Psoas muscle (tissue), 8 donors: Measurements from ENCODE around the gene SORBS1. TPM values are rescaled to one million over a fixed set of nuclear protein-coding genes. Genes with fewer than 3 reads are reported as not detected.
A peak's percentile ranks its signal among the peaks of the same experiment; 100 is the strongest.

ENCODE experiments used
- ATAC-seq, 4 donors: fragments of 200-7000 bp; cut with Tn5 transposase; one replicate each; pipeline ENCODE4 v1.9.1; 2020; ENCODE audit warnings: moderate library complexity in 3 of 4, mild to moderate bottlenecking in 2 of 4
- DNase-seq, 2 donors: peaks; one replicate each; pipeline ENCODE4 v3.0.0-alpha.2; 2020
- H3K27ac ChIP-seq: fragments of 200-600 bp; one replicate; pipeline ENCODE4 v1.8.0; 2022
- H3K27me3 ChIP-seq, 3 donors: fragments of 200-600 bp in 1 of 3; one replicate each; pipeline versions ENCODE4 v1.6.1 to v1.8.0; 2013 to 2022; ENCODE audit warnings: low read length in 2 of 3, mild to moderate bottlenecking in 2 of 3, moderate library complexity in 1 of 3; ENCODE audit not compliant: insufficient read depth in 3 of 3
- H3K36me3 ChIP-seq, 2 donors: fragments of 200-600 bp in 1 of 2; one replicate each; pipeline versions ENCODE4 v1.6.1 to v1.8.0; 2013 to 2022; ENCODE audit warnings: low read depth in 1 of 2, mild to moderate bottlenecking in 1 of 2, moderate library complexity in 1 of 2; ENCODE audit not compliant: insufficient read depth in 1 of 2
- H3K4me1 ChIP-seq: fragments of 200-600 bp; one replicate; pipeline ENCODE4 v1.8.0; 2022
- H3K4me3 ChIP-seq: fragments of 200-600 bp; one replicate; pipeline ENCODE4 v1.8.0; 2022; ENCODE audit warnings: mild to moderate bottlenecking
- H3K9me3 ChIP-seq: fragments of 200-600 bp; one replicate; pipeline ENCODE4 v1.8.0; 2022
- WGBS, 3 donors: extraction: QIAGEN DNeasy Blood & Tissue Kit; methylation state at CpG; one replicate each; pipeline versions ENCODE4 v1.1.6 to v1.1.7; 2013; 5-methylcytosine and 5-hydroxymethylcytosine counted together
- intact Hi-C, 2 donors: fragments of 100-400 bp; cut with DNase I; formaldehyde crosslinking; loops; one replicate each; pipeline versions ENCODE4 v1.11.0 to v1.14.2; 2022
- polyA plus RNA-seq, 3 donors: library from polyadenylated mRNA; stranded (reverse); fragments of 200-250 nt; gene quantifications; one replicate each; pipeline ENCODE4 v1.2.3, GENCODE V29; 2013
- total RNA-seq, 4 donors: library from RNA; stranded (reverse); fragmentation: NEBNext Ultra II Directional in 2 of 4; extraction: Animal tissue kit (Norgen Biotek cat#: 25700) in 2 of 4; gene quantifications; one replicate each; pipeline versions ENCODE4 v1.2.1 to v1.2.4, GENCODE V29; 2021 to 2023
- TF ChIP-seq, protein P1 (sequence below): fragments of 200-600 bp; IDR thresholded peaks from one replicate; pipeline ENCODE4 v1.8.0; 2022; ENCODE audit warnings: antibody characterized with exemption
- donor health status: healthy with polysubstance abuse.
- donor health status: DM: no; HTN: no; CAD: no; lungs with moderate emphysema.
- donor health status: Bipolar disorder and iron deficiency.
- donor health status: healthy.
- donor health status: DM: yes; HTN: yes; CAD: no.
- donor health status: DM: no; HTN: no; CAD: no.
- donor health status: DM: no; HTN: no; CAD: no.
- donor health status: DM: yes; HTN: yes; CAD: no.

Gene SORBS1
- total and polyA plus RNA-seq, 7 donors, result 17.3 to 306 (median 145) TPM

DNA sequence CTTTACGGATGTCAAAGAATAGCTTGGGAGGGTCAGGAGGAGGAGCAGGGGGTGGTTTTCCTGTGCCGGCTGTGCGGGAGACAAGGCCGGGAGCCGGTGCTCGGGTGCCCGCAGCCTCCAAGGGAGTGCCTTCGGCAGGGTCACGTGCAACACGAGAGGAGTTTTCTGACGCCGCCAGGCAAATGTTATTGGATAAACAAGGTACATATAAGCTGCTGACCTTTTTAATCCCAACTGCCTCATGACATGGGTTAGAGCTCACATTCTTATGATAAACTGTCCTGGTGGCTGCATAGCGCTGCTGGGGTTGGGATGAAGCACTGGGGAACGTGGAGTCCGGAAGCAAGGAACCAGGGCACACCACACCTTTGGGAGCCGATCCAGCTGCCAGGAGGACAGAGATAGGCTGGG lies 145.5 kb downstream of the SORBS1 start:
- TF ChIP-seq, protein P1, sequence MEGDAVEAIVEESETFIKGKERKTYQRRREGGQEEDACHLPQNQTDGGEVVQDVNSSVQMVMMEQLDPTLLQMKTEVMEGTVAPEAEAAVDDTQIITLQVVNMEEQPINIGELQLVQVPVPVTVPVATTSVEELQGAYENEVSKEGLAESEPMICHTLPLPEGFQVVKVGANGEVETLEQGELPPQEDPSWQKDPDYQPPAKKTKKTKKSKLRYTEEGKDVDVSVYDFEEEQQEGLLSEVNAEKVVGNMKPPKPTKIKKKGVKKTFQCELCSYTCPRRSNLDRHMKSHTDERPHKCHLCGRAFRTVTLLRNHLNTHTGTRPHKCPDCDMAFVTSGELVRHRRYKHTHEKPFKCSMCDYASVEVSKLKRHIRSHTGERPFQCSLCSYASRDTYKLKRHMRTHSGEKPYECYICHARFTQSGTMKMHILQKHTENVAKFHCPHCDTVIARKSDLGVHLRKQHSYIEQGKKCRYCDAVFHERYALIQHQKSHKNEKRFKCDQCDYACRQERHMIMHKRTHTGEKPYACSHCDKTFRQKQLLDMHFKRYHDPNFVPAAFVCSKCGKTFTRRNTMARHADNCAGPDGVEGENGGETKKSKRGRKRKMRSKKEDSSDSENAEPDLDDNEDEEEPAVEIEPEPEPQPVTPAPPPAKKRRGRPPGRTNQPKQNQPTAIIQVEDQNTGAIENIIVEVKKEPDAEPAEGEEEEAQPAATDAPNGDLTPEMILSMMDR, result no peak
- Histone ChIP-seq H3K4me1 (peaks cover 49% of the 10 kb centered on the region), H3K36me3 (peaks cover 0 to 30% of the 10 kb centered on the region in 2 donors), H3K27me3 (no peaks in the 10 kb centered on the region), H3K9me3 (no peaks in the 10 kb centered on the region), H3K27ac (peak overlapping the region; percentile 93), H3K4me3 (peak overlapping the region; percentile 65)
- intact Hi-C loops, result no loop called here
- DNase-seq (peak; percentile 27 to 89), ATAC-seq (peak; percentile 60 to 80 (median 69))
- 10 to 21% (median 14%) methylated on average over 16 of the region's 16 CpGs for WGBS, 3 donors

DNA sequence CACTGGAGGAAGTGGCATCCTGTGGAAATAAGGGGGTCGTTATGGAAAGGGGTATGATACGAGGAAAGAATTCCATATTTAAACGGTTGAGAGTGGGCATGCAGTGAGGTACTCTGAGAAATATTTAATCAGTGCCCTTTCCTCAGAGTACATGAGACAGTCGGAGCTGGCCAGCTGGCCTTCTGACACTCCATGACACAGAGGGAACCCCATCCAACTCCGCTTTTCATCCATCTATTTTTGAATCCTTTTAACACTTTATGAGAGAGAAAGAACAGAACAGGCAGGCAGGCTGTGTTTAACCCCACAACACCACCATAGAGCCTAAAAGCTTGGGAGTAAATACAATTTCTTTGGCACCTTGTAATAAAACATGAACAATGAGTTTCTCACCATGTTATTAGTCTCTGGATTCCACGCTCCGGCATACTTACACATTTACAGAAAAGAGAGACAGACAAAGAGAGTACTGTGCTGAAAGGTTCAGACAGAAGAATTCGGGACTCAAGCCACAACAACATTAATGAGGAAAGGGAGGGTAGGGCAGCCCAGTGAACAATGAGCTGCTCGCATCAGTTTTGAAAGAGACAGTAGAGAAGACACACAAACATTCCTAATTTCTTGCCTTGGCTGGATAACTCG lies 146.2 kb downstream of the SORBS1 start:
- Histone ChIP-seq H3K36me3 (peaks cover 0 to 30% of the 10 kb centered on the region in 2 donors), H3K4me1 (peaks cover 55% of the 10 kb centered on the region), H3K27me3 (no peaks in the 10 kb centered on the region), H3K9me3 (no peaks in the 10 kb centered on the region), H3K27ac (peak overlapping the region; percentile 93), H3K4me3 (peak overlapping the region; percentile 65)
- WGBS, 3 donors, result 13 to 24% (median 21%) methylated on average over 10 of the region's 10 CpGs
- intact Hi-C loops, result no loop called here
- DNase-seq (peak; percentile 38 to 85), ATAC-seq (peak; percentile 84 to 88 (median 86))
- TF ChIP-seq, protein P1, result no peak

DNA sequence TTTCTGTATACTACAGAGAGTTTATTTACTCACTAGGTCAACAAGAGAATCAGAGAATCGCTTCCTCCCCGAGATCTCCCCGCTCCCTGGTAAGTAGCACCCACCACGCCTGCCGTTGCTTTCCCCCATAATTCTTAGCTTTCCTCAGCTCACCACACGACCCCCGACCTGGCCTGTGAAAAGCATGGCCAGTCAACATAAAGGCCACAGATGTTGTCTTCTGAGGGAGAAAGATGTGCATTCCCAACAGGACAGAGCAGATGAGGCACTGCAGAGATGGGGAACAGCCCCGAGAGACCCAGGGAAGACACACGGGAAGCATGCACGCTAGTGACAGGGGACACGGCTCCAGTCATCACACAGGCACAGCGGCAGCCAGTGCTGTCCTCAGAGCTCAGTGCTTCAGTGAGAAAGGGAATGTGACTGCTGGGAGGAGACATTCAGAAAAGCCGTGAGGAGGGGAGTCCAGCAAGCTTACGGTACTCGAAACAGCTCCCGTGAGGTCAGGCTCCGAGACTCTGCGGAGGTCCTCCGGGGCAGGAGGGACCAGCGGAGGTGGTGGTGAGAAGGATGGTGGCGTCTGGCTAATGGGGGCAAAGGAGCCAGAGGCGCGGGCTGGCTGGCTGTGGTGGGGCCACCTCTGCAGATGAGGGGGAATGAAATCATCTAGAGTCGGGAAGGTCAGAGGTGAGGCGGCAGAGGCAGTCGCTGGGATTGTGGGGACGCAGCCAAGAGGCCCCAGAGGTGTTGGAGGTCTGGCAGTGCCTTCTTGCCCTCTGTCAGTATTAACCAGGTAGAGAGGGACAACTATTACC lies 146.9 kb downstream of the SORBS1 start:
- TF ChIP-seq, protein P1, result no peak
- peaks cover 0 to 30% of the 10 kb centered on the region in 2 donors for H3K36me3 ChIP-seq
- intact Hi-C loops, result no loop called here
- WGBS, 3 donors, result 30 to 46% (median 32%) methylated on average over 27 of the region's 27 CpGs
- H3K4me3 ChIP-seq, result peak overlapping the region; percentile 65
- H3K27ac ChIP-seq, result peak overlapping the region; percentile 93
- H3K27me3 ChIP-seq, result no peaks in the 10 kb centered on the region
- peak; percentile 48 to 64 (median 52) for ATAC-seq
- peaks cover 58% of the 10 kb centered on the region for H3K4me1 ChIP-seq
- DNase-seq, result peak in 1 of 2 donors; percentile 68
- H3K9me3 ChIP-seq, result no peaks in the 10 kb centered on the region

DNA sequence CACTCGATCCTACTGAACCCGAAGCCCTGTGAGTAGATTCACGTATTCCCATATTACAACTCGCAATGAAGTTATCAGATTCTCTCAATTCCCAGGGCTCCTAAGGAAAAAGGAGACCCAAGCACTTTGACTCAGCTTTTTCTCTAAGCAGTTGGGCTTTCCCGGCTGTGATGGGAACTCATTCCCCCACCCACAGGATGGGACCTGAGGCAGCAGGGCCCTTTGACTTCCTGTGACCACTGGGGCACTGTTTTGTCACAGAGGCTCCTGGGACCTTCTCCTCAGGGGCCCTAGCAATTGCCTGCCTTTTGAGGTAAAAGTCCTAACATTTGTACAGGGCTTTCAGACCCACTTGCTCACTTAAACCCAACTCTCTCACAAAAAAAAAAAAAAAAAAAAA lies 147.6 kb downstream of the SORBS1 start:
- H3K4me1 ChIP-seq, result peaks cover 65% of the 10 kb centered on the region
- ATAC-seq (peak in 2 of 4 donors; percentile 25 to 34), DNase-seq (no peak)
- peaks cover 0 to 30% of the 10 kb centered on the region in 2 donors for H3K36me3 ChIP-seq
- intact Hi-C loops, result no loop called here
- peak overlapping the region; percentile 93 for H3K27ac ChIP-seq
- TF ChIP-seq, protein P1, result no peak
- no peaks in the 10 kb centered on the region for H3K9me3 ChIP-seq
- no peaks in the 10 kb centered on the region for H3K27me3 ChIP-seq
- peak overlapping the region; percentile 65 for H3K4me3 ChIP-seq
- 35 to 60% (median 44%) methylated on average over 5 of the region's 5 CpGs for WGBS, 3 donors
